Gastroesophageal sphincter (tissue), 3 donors: Measurements from ENCODE around the gene DPF3.

Experiments
- EP300 ChIP-seq: sonication (generic); formaldehyde crosslinking; IDR thresholded peaks from one replicate; pipeline ENCODE4 v1.6.1; 2017; ENCODE audit warnings: antibody characterized with exemption, mild to moderate bottlenecking
- POLR2A ChIP-seq, 2 donors: fragments of 450-650 bp; IDR thresholded peaks; one replicate each; pipeline ENCODE4 v1.6.1; 2017; ENCODE audit warnings: antibody characterized with exemption in 2 of 2, mild to moderate bottlenecking in 2 of 2, moderate library complexity in 1 of 2
- POLR2AphosphoS5 ChIP-seq: sonication (generic); formaldehyde crosslinking; IDR thresholded peaks from one replicate; pipeline ENCODE4 v1.6.1; 2017; ENCODE audit warnings: antibody characterized with exemption
- TF ChIP-seq, protein P1 (sequence below), 4 experiments: fragments of 200-600 bp in 2 of 4; fragments of 450-650 bp in 2 of 4; sonication (generic) in 1 of 4; IDR thresholded peaks; one replicate each; pipeline ENCODE4 v1.5.1; 2017 to 2019; ENCODE audit warnings: antibody characterized with exemption in 4 of 4, mild to moderate bottlenecking in 2 of 4, moderate library complexity in 2 of 4

DNA sequence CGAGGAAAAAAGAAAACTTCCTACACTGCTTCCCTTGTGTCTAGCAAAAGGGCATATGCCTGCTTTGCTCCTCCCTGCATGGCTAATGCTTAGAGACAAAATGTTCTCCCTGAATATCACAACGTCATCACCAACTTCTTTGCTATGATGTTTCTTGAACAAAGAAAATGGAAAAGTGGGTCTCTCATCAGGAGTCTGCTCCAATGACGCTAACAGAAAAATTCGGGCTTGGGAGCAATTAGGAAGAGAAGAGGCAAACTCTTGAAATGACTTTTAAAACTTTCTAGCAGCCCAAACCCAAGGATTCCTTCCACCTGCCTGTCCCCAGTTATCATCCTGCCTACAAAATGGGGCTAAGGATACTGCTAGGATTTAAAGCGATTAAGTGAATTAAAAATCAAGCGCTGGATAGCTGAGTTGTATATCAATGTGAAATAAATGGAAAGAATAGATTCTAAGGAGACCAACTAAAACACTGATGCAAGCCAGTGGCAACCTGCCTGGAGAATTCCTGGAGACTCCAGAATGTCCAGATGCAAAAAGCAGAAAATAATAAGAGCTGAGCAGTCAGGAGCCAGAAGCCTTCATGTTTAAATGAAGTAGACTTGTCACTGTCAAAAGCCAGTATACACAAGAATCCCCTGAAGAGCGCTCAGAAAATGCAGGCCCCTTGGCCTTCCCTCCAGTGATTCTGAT lies 183.8 kb downstream of the DPF3 start:
- TF ChIP-seq, protein P1, sequence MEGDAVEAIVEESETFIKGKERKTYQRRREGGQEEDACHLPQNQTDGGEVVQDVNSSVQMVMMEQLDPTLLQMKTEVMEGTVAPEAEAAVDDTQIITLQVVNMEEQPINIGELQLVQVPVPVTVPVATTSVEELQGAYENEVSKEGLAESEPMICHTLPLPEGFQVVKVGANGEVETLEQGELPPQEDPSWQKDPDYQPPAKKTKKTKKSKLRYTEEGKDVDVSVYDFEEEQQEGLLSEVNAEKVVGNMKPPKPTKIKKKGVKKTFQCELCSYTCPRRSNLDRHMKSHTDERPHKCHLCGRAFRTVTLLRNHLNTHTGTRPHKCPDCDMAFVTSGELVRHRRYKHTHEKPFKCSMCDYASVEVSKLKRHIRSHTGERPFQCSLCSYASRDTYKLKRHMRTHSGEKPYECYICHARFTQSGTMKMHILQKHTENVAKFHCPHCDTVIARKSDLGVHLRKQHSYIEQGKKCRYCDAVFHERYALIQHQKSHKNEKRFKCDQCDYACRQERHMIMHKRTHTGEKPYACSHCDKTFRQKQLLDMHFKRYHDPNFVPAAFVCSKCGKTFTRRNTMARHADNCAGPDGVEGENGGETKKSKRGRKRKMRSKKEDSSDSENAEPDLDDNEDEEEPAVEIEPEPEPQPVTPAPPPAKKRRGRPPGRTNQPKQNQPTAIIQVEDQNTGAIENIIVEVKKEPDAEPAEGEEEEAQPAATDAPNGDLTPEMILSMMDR (IDR thresholded peaks at IDR 0.05) = no peak
- TF ChIP-seq POLR2AphosphoS5 = peak; percentile 13
- TF ChIP-seq POLR2A (IDR thresholded peaks at IDR 0.05) = no peak
- no peak for TF ChIP-seq EP300
